ENCODE results near the gene ADGRL2. TPM values are rescaled to one million over a fixed set of nuclear protein-coding genes. Genes with fewer than 3 reads are reported as not detected.

ADGRL2 gene
- total and polyA plus RNA-seq, 2 experiments from 2014 or later, result 38.2 to 90.3 TPM

DNA sequence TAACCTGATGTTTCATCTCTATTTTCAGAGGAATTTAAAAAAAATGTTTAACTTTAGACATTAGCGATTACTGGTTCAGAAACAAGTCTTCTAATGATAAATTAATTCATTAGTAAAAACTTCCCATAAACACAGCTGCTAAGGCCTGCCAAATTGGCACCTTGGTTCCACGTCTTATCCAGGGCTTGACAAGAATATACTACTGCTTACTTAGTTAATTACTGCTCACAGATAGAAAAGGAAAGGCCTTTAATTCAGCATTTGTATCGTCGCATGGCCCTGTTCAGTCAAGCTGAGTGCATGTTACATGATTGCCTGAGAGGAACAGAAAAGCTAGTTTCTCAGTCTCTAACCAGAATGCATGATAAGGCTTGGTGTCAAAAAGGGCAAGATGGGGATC is 84.6 kb downstream of the ADGRL2 start:
- DNase-seq (ENCODE audit: low spot score) (no peak), ATAC-seq (no peak)
- Mint-ChIP-seq H3K4me1 (peaks cover 31% of the 10 kb centered on the region), H3K27ac (no peak overlapping the region), H3K4me3 (no peak overlapping the region), H3K27me3 (ENCODE audit: insufficient read depth, low read depth, poor library complexity) (peaks cover 3% of the 10 kb centered on the region), H3K36me3 (ENCODE audit: low read depth) (peaks cover 5% of the 10 kb centered on the region; the same call in 1 of the 3 replicates), H3K9me3 (no peaks in the 10 kb centered on the region)
- H2AFZ ChIP-seq, result no peak overlapping the region
- no peaks in the 10 kb centered on the region for H3K9me2 ChIP-seq (ENCODE audit: insufficient read depth)
- TF ChIP-seq CREB1 (CRISPR knock-in tag; IDR thresholded peaks at IDR 0.05; ENCODE audit: low read depth), result no peak
- TF ChIP-seq, protein P1, sequence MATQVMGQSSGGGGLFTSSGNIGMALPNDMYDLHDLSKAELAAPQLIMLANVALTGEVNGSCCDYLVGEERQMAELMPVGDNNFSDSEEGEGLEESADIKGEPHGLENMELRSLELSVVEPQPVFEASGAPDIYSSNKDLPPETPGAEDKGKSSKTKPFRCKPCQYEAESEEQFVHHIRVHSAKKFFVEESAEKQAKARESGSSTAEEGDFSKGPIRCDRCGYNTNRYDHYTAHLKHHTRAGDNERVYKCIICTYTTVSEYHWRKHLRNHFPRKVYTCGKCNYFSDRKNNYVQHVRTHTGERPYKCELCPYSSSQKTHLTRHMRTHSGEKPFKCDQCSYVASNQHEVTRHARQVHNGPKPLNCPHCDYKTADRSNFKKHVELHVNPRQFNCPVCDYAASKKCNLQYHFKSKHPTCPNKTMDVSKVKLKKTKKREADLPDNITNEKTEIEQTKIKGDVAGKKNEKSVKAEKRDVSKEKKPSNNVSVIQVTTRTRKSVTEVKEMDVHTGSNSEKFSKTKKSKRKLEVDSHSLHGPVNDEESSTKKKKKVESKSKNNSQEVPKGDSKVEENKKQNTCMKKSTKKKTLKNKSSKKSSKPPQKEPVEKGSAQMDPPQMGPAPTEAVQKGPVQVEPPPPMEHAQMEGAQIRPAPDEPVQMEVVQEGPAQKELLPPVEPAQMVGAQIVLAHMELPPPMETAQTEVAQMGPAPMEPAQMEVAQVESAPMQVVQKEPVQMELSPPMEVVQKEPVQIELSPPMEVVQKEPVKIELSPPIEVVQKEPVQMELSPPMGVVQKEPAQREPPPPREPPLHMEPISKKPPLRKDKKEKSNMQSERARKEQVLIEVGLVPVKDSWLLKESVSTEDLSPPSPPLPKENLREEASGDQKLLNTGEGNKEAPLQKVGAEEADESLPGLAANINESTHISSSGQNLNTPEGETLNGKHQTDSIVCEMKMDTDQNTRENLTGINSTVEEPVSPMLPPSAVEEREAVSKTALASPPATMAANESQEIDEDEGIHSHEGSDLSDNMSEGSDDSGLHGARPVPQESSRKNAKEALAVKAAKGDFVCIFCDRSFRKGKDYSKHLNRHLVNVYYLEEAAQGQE (IDR thresholded peaks at IDR 0.05; ENCODE audit: unreplicated experiment), result no peak
- TF ChIP-seq EZH2phosphoT487 (IDR thresholded peaks at IDR 0.05; ENCODE audit: unreplicated experiment), result no peak
- TF ChIP-seq, protein P2, sequence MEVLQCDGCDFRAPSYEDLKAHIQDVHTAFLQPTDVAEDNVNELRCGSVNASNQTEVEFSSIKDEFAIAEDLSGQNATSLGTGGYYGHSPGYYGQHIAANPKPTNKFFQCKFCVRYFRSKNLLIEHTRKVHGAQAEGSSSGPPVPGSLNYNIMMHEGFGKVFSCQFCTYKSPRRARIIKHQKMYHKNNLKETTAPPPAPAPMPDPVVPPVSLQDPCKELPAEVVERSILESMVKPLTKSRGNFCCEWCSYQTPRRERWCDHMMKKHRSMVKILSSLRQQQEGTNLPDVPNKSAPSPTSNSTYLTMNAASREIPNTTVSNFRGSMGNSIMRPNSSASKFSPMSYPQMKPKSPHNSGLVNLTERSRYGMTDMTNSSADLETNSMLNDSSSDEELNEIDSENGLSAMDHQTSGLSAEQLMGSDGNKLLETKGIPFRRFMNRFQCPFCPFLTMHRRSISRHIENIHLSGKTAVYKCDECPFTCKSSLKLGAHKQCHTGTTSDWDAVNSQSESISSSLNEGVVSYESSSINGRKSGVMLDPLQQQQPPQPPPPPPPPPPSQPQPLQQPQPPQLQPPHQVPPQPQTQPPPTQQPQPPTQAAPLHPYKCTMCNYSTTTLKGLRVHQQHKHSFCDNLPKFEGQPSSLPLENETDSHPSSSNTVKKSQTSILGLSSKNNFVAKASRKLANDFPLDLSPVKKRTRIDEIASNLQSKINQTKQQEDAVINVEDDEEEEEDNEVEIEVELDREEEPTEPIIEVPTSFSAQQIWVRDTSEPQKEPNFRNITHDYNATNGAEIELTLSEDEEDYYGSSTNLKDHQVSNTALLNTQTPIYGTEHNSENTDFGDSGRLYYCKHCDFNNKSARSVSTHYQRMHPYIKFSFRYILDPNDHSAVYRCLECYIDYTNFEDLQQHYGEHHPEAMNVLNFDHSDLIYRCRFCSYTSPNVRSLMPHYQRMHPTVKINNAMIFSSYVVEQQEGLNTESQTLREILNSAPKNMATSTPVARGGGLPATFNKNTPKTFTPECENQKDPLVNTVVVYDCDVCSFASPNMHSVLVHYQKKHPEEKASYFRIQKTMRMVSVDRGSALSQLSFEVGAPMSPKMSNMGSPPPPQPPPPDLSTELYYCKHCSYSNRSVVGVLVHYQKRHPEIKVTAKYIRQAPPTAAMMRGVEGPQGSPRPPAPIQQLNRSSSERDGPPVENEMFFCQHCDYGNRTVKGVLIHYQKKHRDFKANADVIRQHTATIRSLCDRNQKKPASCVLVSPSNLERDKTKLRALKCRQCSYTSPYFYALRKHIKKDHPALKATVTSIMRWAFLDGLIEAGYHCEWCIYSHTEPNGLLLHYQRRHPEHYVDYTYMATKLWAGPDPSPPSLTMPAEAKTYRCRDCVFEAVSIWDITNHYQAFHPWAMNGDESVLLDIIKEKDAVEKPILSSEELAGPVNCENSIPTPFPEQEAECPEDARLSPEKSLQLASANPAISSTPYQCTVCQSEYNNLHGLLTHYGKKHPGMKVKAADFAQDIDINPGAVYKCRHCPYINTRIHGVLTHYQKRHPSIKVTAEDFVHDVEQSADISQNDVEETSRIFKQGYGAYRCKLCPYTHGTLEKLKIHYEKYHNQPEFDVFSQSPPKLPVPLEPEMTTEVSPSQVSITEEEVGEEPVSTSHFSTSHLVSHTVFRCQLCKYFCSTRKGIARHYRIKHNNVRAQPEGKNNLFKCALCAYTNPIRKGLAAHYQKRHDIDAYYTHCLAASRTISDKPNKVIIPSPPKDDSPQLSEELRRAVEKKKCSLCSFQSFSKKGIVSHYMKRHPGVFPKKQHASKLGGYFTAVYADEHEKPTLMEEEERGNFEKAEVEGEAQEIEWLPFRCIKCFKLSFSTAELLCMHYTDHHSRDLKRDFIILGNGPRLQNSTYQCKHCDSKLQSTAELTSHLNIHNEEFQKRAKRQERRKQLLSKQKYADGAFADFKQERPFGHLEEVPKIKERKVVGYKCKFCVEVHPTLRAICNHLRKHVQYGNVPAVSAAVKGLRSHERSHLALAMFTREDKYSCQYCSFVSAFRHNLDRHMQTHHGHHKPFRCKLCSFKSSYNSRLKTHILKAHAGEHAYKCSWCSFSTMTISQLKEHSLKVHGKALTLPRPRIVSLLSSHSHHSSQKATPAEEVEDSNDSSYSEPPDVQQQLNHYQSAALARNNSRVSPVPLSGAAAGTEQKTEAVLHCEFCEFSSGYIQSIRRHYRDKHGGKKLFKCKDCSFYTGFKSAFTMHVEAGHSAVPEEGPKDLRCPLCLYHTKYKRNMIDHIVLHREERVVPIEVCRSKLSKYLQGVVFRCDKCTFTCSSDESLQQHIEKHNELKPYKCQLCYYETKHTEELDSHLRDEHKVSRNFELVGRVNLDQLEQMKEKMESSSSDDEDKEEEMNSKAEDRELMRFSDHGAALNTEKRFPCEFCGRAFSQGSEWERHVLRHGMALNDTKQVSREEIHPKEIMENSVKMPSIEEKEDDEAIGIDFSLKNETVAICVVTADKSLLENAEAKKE (CRISPR knock-in tag; IDR thresholded peaks at IDR 0.05), result no peak
- no peak for TF ChIP-seq ZNF114 (CRISPR knock-in tag; IDR thresholded peaks at IDR 0.05)
- no peak for TF ChIP-seq ZNF331 (CRISPR knock-in tag; IDR thresholded peaks at IDR 0.05; ENCODE audit: low read depth)
- TF ChIP-seq EZH2 (IDR thresholded peaks at IDR 0.05; ENCODE audit: low read depth, unreplicated experiment), result no peak
- TF ChIP-seq JUNB (IDR thresholded peaks at IDR 0.05; ENCODE audit: unreplicated experiment), result no peak
- TF ChIP-seq, protein P3, sequence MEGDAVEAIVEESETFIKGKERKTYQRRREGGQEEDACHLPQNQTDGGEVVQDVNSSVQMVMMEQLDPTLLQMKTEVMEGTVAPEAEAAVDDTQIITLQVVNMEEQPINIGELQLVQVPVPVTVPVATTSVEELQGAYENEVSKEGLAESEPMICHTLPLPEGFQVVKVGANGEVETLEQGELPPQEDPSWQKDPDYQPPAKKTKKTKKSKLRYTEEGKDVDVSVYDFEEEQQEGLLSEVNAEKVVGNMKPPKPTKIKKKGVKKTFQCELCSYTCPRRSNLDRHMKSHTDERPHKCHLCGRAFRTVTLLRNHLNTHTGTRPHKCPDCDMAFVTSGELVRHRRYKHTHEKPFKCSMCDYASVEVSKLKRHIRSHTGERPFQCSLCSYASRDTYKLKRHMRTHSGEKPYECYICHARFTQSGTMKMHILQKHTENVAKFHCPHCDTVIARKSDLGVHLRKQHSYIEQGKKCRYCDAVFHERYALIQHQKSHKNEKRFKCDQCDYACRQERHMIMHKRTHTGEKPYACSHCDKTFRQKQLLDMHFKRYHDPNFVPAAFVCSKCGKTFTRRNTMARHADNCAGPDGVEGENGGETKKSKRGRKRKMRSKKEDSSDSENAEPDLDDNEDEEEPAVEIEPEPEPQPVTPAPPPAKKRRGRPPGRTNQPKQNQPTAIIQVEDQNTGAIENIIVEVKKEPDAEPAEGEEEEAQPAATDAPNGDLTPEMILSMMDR (conservative IDR thresholded peaks at IDR 0.05; ENCODE audit: low read depth in 2 of 2), result no peak
- TF ChIP-seq STAT1 (IDR thresholded peaks at IDR 0.05; ENCODE audit: unreplicated experiment), result no peak
- TF ChIP-seq, protein P4, sequence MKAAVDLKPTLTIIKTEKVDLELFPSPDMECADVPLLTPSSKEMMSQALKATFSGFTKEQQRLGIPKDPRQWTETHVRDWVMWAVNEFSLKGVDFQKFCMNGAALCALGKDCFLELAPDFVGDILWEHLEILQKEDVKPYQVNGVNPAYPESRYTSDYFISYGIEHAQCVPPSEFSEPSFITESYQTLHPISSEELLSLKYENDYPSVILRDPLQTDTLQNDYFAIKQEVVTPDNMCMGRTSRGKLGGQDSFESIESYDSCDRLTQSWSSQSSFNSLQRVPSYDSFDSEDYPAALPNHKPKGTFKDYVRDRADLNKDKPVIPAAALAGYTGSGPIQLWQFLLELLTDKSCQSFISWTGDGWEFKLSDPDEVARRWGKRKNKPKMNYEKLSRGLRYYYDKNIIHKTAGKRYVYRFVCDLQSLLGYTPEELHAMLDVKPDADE (IDR thresholded peaks at IDR 0.05), result no peak
- TF ChIP-seq POLR2AphosphoS5 (IDR thresholded peaks at IDR 0.05; ENCODE audit: low read depth), result no peak
- no peak for TF ChIP-seq NANOG (IDR thresholded peaks at IDR 0.05; ENCODE audit: borderline replicate concordance)
- 0 out of 2 replicates have a peak overlapping the region, but pooled peaks have one; percentile 32 for H3K27ac ChIP-seq (ENCODE audit: low read depth)
- no peaks in the 10 kb centered on the region for H3K36me3 ChIP-seq (ENCODE audit: insufficient read depth)
- no peak overlapping the region for H3K4me2 ChIP-seq
- peaks cover 92% of the 10 kb centered on the region for H3K79me2 ChIP-seq (replicated peaks; ENCODE audit: insufficient read depth)
- no peaks in the 10 kb centered on the region for H3F3A ChIP-seq (replicated peaks; ENCODE audit: low read depth)
- no peak overlapping the region for H3K4me3 ChIP-seq
- H3K4me1 ChIP-seq (ENCODE audit: insufficient read depth), result peaks cover 13% of the 10 kb centered on the region; the same call in 1 of the 2 replicates
- H4K20me1 ChIP-seq (replicated peaks; ENCODE audit: insufficient read depth), result no peaks in the 10 kb centered on the region; the same call in 1 of the 2 replicates
- H3K27me3 ChIP-seq (ENCODE audit: insufficient read depth), result no peaks in the 10 kb centered on the region
